PC-9 (cell line): ENCODE data around the gene ACTL8. TPM values are rescaled to one million over a fixed set of nuclear protein-coding genes. Genes with fewer than 3 reads are reported as not detected.

Experiments used
- BruUV-seq: library from RNA; stranded (reverse); fragments of 400-500 nt; replicated peaks from 2 replicates; lab custom pipeline; 2021; lab: Mats Ljungman, UMichigan
- CTCF ChIA-PET: fragments of 300-600 bp; sonication (Branson Sonifier 250); formaldehyde crosslinking; loops from one replicate; lab custom pipeline; 2022; ENCODE audit warnings: antibody characterized with exemption; lab: Charles Lee
- POLR2A ChIA-PET: fragments of 300-600 bp; sonication (Branson Sonifier 250); formaldehyde crosslinking; loops from one replicate; lab custom pipeline; 2022; ENCODE audit warnings: antibody characterized with exemption; ENCODE audit not compliant: unreplicated experiment; lab: Charles Lee
- DNase-seq, 2 experiments: peaks; one replicate each; pipeline versions ENCODE4 v3.0.0 to v3.0.0-alpha.2; 2015 to 2022; ENCODE audit warnings: mixed read lengths in 1 of 2
- H2AFZ ChIP-seq: fragments of 200-600 bp; sonication (generic); 2 replicates; pipeline ENCODE4 v1.8.1; 2017; ENCODE audit warnings: antibody characterized with exemption
- H3F3A ChIP-seq: fragments of 200-600 bp; sonication (generic); 2 replicates; pipeline ENCODE4 v1.8.1; 2017; ENCODE audit warnings: antibody characterized with exemption, mild to moderate bottlenecking, low read depth; ENCODE audit not compliant: insufficient read depth
- H3K27ac ChIP-seq: fragments of 200-600 bp; sonication (generic); 2 replicates; pipeline ENCODE4 v1.6.1; 2016; ENCODE audit warnings: mixed run types
- H3K27me3 ChIP-seq: fragments of 200-600 bp; sonication (generic); 2 replicates; pipeline ENCODE4 v1.6.1; 2016; ENCODE audit warnings: low read depth, mixed run types; ENCODE audit not compliant: insufficient read depth
- H3K36me3 ChIP-seq: fragments of 200-600 bp; sonication (generic); 2 replicates; pipeline ENCODE4 v1.6.1; 2016; ENCODE audit warnings: low read depth, mixed run types
- H3K4me1 ChIP-seq: fragments of 200-600 bp; sonication (generic); replicated peaks from 2 replicates; pipeline ENCODE4 v1.6.1; 2016; ENCODE audit warnings: mixed run types; ENCODE audit not compliant: insufficient read depth
- H3K4me2 ChIP-seq: fragments of 200-600 bp; sonication (generic); 2 replicates; pipeline ENCODE4 v1.6.1; 2017; ENCODE audit warnings: mixed run types
- H3K4me3 ChIP-seq: fragments of 200-600 bp; sonication (generic); 2 replicates; pipeline ENCODE4 v1.6.1; 2016; ENCODE audit warnings: mixed run types
- H3K79me2 ChIP-seq: fragments of 200-600 bp; sonication (generic); 2 replicates; pipeline ENCODE4 v1.6.1; 2017; ENCODE audit warnings: low read depth, mixed run types
- H3K9me2 ChIP-seq: fragments of 200-600 bp; sonication (generic); 2 replicates; pipeline ENCODE4 v1.8.1; 2017; ENCODE audit warnings: mild to moderate bottlenecking; ENCODE audit not compliant: insufficient read depth
- H3K9me3 ChIP-seq: fragments of 200-600 bp; sonication (generic); 2 replicates; pipeline ENCODE4 v1.8.1; 2016; ENCODE audit warnings: low read depth; ENCODE audit not compliant: insufficient read depth
- H4K20me1 ChIP-seq: fragments of 200-600 bp; sonication (generic); 2 replicates; pipeline ENCODE4 v1.8.1; 2017; ENCODE audit not compliant: insufficient read depth
- CTCF ChIP-seq: fragments of 200-600 bp; sonication (generic); conservative IDR thresholded peaks from 2 replicates; pipeline ENCODE4 v1.6.1; 2017; ENCODE audit warnings: mixed run types, antibody characterized with exemption, mild to moderate bottlenecking, moderate library complexity
- EZH2 ChIP-seq: fragments of 200-600 bp; sonication (generic); IDR thresholded peaks from 2 replicates; pipeline ENCODE4 v1.8.0; 2017; ENCODE audit warnings: antibody characterized with exemption, low read depth
- intact Hi-C: fragments of 100-400 bp; cut with micrococcal nuclease; formaldehyde crosslinking; loops from one replicate; pipeline ENCODE4 v1.10.0; 2022; ENCODE audit not compliant: unreplicated experiment
- total RNA-seq: library from RNA; stranded (reverse); gene quantifications from 2 replicates; pipeline ENCODE4 v1.2.3, GENCODE V29; 2021

ACTL8 gene
- total RNA-seq, 1 experiment from 2014 or later, result 0.68 TPM

- Histone ChIP-seq H3K4me1 (no peaks in the 10 kb centered on the region), H3K36me3 (no peaks in the 10 kb centered on the region), H3K79me2 (no peaks in the 10 kb centered on the region), H3K27me3 (0 out of 2 replicates have a peak, but pooled peaks cover 1% of the 10 kb centered on the region), H2AFZ (no peak overlapping the region), H3K9me3 (no peaks in the 10 kb centered on the region), H3F3A (no peaks in the 10 kb centered on the region), H4K20me1 (no peaks in the 10 kb centered on the region), H3K27ac (no peak overlapping the region), H3K4me2 (no peak overlapping the region), H3K4me3 (no peak overlapping the region), H3K9me2 (no peaks in the 10 kb centered on the region)
- CTCF ChIA-PET, result no interaction called here
- DNase-seq, result no peak
- BruUV-seq, result no TSS peak
- TF ChIP-seq EZH2, result no peak
- TF ChIP-seq CTCF, result no peak
- intact Hi-C loops, result no loop called here
- POLR2A ChIA-PET, result no interaction called here
Observed at GRCh38 chr1:17791480-17791879, 36.3 kb downstream of the ACTL8 start.

DNA sequence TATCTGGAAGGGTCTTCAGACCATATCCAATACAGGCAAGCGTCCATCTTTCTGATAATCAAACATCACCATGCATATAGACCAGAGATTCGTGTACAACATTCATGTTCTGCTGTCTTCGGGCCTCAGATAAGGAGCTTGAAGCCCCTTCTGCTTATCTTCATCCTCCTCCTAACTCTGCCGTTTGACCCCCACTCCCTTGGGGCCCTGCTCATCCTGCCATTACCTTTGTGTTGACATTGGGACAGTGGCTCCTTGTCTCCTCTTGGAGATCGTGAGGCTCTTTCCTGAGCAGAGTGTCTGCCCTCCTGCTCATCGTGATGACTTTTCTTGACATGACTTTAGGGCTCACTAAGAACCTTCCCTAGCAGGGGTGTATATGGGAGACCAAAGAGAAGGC lies 37.3 kb downstream of the ACTL8 start:
- Histone ChIP-seq H3K79me2 (no peaks in the 10 kb centered on the region), H3K27ac (no peak overlapping the region), H3K4me3 (no peak overlapping the region), H4K20me1 (no peaks in the 10 kb centered on the region), H3K4me2 (no peak overlapping the region), H3K27me3 (0 out of 2 replicates have a peak, but pooled peaks cover 4% of the 10 kb centered on the region), H3F3A (no peaks in the 10 kb centered on the region), H3K9me2 (no peaks in the 10 kb centered on the region), H3K4me1 (no peaks in the 10 kb centered on the region), H3K36me3 (no peaks in the 10 kb centered on the region), H2AFZ (no peak overlapping the region), H3K9me3 (no peaks in the 10 kb centered on the region)
- no TSS peak for BruUV-seq
- TF ChIP-seq CTCF (no peak), EZH2 (no peak)
- ChIA-PET CTCF (no interaction called here), POLR2A (no interaction called here)
- intact Hi-C loops, result no loop called here
- no peak for DNase-seq

DNA sequence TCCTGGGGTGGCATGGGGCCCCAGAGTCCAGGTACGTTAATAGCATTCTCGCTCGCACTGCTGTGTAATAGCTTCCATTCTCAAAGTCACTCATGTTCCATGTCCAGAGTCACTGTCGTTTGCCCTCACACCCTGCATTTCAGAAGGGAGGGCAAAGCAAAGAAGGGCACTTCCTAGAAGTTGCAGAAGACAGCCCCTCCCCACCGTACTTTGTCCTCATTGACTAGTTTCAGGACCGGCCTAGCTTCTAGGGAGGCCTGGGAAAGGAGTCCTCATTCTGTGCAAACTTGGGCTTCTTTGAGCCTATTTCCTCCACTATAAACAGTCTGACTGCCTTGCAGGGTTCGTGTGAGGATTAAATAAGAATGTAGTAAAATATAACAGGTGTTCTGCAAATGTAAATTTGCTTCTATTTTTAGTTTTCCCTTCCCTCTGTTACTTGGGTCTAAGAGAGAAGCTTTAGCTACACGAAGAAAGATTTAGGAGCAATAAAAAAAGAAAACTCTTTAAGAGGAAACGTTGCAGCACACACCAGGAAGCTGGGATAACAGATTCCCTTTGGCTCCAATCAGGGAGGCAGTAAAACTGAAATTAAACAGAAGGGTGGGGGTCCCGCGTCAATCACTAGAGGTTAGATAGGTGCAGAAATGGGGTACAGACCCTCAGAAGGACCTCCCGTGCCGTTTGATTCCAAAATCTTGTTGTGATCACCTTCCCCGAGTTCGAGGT lies 40.1 kb downstream of the ACTL8 start:
- H3K9me3 ChIP-seq, result no peaks in the 10 kb centered on the region
- no peak overlapping the region for H3K4me2 ChIP-seq
- no peaks in the 10 kb centered on the region for H3K79me2 ChIP-seq
- H3K27me3 ChIP-seq, result 0 out of 2 replicates have a peak, but pooled peaks cover 4% of the 10 kb centered on the region
- ChIA-PET POLR2A (no interaction called here), CTCF (no interaction called here)
- no peaks in the 10 kb centered on the region for H3K36me3 ChIP-seq
- no peak for DNase-seq
- H2AFZ ChIP-seq, result no peak overlapping the region
- H3K27ac ChIP-seq, result no peak overlapping the region
- no peaks in the 10 kb centered on the region for H4K20me1 ChIP-seq
- H3K9me2 ChIP-seq, result no peaks in the 10 kb centered on the region
- no TSS peak for BruUV-seq
- H3K4me1 ChIP-seq, result no peaks in the 10 kb centered on the region
- no peak for TF ChIP-seq CTCF
- TF ChIP-seq EZH2, result no peak
- intact Hi-C loops, result no loop called here
- no peaks in the 10 kb centered on the region for H3F3A ChIP-seq
- no peak overlapping the region for H3K4me3 ChIP-seq
